ENCODE data around the gene EGFLAM.

Gene EGFLAM

GRCh38 chr5:38249812-38250211 is 8.5 kb upstream of the EGFLAM start:
- Mint-ChIP-seq H3K27ac (ENCODE audit: low read depth) (no peak overlapping the region), H3K4me1 (no peaks in the 10 kb centered on the region), H3K4me3 (no peak overlapping the region), H3K27me3 (peaks cover 21% of the 10 kb centered on the region), H3K9me3 (no peaks in the 10 kb centered on the region), H3K36me3 (ENCODE audit: insufficient read depth) (no peaks in the 10 kb centered on the region)
- DNase-seq (ENCODE audit: low spot score in 2 of 2) (no peak), ATAC-seq (replicated peaks; ENCODE audit: extremely low read depth, poor library complexity, severe bottlenecking) (no peak)

DNA sequence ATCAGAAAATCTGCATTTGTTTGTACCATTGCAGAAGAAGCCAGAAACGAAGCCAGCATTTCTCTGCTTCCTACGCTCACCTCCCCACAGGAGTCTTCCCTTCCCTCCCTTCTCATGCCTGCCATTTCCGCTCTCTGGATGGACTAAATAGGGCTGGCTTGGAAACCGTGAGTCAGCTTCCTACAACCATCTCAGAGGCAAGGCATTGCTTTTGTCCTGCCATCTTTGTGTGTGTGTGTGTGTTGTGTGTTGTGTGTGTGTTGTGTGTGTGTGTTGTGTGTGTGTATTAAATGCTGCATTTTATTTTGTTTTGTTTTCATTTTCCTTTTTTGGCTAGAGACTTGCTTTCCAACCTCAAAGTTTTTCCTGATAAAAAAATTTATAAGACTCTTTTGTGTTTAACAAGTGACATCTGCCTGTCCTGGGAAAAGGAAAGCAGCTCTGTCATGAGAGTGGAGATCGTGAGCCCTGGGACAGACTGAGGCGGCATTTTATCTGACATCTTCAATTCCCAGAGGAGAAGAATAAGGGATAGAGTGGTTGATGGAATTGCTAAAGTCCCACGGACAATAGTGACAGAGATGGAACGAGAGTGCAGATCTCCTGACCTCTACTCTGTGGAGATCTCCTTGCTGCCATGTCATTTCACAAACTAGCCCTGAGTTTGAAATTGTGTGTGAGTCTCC is 7.5 kb upstream of the EGFLAM start:
- Mint-ChIP-seq H3K9me3 (no peaks in the 10 kb centered on the region), H3K36me3 (ENCODE audit: insufficient read depth) (no peaks in the 10 kb centered on the region), H3K4me1 (no peaks in the 10 kb centered on the region), H3K27ac (ENCODE audit: low read depth) (no peak overlapping the region), H3K27me3 (peaks cover 32% of the 10 kb centered on the region), H3K4me3 (no peak overlapping the region)
- no peak for DNase-seq (ENCODE audit: low spot score in 2 of 2)
- no peak for ATAC-seq (replicated peaks; ENCODE audit: extremely low read depth, poor library complexity, severe bottlenecking)

- peaks cover 58% of the 10 kb centered on the region for H3K27me3 Mint-ChIP-seq
Measured at GRCh38 chr5:38253759-38254158, 4.6 kb upstream of the EGFLAM start.

DNA sequence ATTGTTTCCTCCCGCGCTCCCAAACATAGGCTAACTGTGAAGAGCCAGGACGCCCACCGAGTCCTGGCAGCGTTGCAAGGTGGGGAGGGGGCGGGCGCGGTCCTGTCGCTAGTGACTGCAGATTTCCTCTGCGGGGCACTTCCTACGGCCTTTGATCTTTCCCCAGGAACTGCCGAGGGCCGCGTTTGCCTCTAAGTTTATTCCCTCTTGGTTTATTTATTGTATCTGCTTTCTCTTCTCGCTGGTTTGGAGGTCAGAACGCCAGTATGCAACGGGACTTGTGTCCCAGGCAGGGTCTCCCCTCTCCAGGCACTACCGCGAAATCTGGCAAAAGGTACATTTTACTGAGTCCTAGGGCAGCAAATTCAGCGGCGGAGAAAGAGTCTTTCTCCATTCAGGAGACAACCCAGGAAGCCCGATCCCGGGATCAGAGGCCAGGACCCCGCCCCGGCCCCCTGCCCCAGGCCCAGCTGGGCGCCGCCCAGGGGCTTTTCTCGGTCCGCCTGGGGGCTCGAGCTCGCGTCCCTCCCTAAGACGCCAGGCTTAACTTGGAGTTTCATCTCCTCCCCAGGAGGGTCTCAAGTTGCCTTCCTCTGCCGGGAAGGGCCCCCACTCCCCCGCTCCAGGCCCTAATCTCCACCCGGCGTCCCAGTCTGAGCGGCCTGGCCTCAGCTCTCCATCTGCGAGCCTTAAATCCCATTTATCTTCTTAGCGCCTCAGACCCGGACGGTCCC is 884 bp upstream of the EGFLAM start:
- H3K36me3 Mint-ChIP-seq (ENCODE audit: insufficient read depth), result no peaks in the 10 kb centered on the region
- no peak for DNase-seq (ENCODE audit: low spot score in 2 of 2)
- no peaks in the 10 kb centered on the region for H3K9me3 Mint-ChIP-seq
- no peak overlapping the region for H3K4me3 Mint-ChIP-seq
- no peaks in the 10 kb centered on the region for H3K4me1 Mint-ChIP-seq
- no peak for ATAC-seq (replicated peaks; ENCODE audit: extremely low read depth, poor library complexity, severe bottlenecking)
- peaks cover 86% of the 10 kb centered on the region for H3K27me3 Mint-ChIP-seq
- H3K27ac Mint-ChIP-seq (ENCODE audit: low read depth), result no peak overlapping the region

More at GRCh38 chr5:38253759-38254158, 4.6 kb upstream of the EGFLAM start:
- no peaks in the 10 kb centered on the region for H3K9me3 Mint-ChIP-seq
- no peak overlapping the region for H3K27ac Mint-ChIP-seq (ENCODE audit: low read depth)
- ATAC-seq (replicated peaks; ENCODE audit: extremely low read depth, poor library complexity, severe bottlenecking), result no peak
- no peak overlapping the region for H3K4me3 Mint-ChIP-seq
- no peaks in the 10 kb centered on the region for H3K4me1 Mint-ChIP-seq
- DNase-seq (ENCODE audit: low spot score in 2 of 2), result no peak
- no peaks in the 10 kb centered on the region for H3K36me3 Mint-ChIP-seq (ENCODE audit: insufficient read depth)

DNA sequence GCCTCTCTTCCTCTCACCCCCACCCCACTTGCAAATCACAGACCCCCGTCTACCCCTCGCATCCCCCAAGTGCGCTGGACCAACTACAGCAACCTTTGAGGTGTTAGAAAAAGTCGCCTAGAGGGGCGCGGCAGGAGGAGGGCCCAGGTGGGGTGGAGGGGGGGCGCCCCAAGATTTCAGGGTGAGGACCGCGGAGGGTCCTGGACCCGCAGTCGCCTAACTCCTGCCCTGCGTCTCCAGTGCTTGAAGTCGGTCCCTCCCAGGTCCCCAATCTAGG is 379 bp upstream of the EGFLAM start:
- Mint-ChIP-seq H3K27me3 (peaks cover 81% of the 10 kb centered on the region), H3K9me3 (no peaks in the 10 kb centered on the region), H3K36me3 (ENCODE audit: insufficient read depth) (no peaks in the 10 kb centered on the region), H3K27ac (ENCODE audit: low read depth) (no peak overlapping the region), H3K4me3 (no peak overlapping the region), H3K4me1 (no peaks in the 10 kb centered on the region)
- no peak for DNase-seq (ENCODE audit: low spot score in 2 of 2)
- ATAC-seq (replicated peaks; ENCODE audit: extremely low read depth, poor library complexity, severe bottlenecking), result no peak

DNA sequence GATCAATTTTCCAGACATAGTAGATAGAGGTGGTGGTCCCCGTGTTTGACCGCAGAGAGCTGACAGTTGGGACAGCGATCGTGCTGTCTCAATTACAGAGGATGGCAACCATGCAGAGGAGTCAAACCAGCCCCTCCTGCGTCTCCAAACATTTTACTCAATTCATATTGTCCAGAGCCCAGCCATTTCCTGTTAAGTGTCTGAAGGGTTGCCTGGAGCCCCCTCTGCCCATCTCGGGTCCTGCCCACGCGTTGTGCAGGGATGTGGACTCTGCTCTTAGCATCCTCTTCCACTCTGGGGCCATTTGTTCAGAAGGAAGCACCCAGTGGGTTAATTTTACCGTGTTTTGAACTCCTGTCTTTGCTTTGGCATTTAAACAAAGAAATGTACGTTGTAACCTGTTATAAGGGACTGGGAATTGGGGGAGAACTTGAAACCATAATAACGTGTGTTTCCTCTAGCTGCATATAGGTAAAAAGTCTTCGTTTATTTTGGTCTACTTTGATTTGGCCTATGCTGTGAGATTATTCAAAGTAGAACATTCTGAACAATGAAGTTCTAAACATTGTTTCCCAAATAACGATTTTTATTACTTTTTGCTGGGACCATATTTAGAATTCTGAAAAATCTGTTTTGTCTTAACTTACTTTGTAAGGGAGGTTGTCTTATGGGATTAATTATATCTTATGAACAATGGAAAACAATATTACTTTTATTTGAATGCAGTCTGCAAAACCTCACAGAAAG is 876 bp downstream of the EGFLAM start:
- Mint-ChIP-seq H3K27ac (ENCODE audit: low read depth) (no peak overlapping the region), H3K4me1 (no peaks in the 10 kb centered on the region), H3K9me3 (no peaks in the 10 kb centered on the region), H3K4me3 (no peak overlapping the region), H3K27me3 (peaks cover 87% of the 10 kb centered on the region), H3K36me3 (ENCODE audit: insufficient read depth) (no peaks in the 10 kb centered on the region)
- ATAC-seq (replicated peaks; ENCODE audit: extremely low read depth, poor library complexity, severe bottlenecking) (no peak), DNase-seq (ENCODE audit: low spot score in 2 of 2) (no peak)

GRCh38 chr5:38259809-38260160 is 1.4 kb downstream of the EGFLAM start:
- no peaks in the 10 kb centered on the region for H3K9me3 Mint-ChIP-seq
- ATAC-seq (replicated peaks; ENCODE audit: extremely low read depth, poor library complexity, severe bottlenecking) (no peak), DNase-seq (ENCODE audit: low spot score in 2 of 2) (no peak)
- no peak overlapping the region for H3K27ac Mint-ChIP-seq (ENCODE audit: low read depth)
- H3K36me3 Mint-ChIP-seq (ENCODE audit: insufficient read depth), result peaks cover under 1% of the 10 kb centered on the region
- no peaks in the 10 kb centered on the region for H3K4me1 Mint-ChIP-seq
- H3K4me3 Mint-ChIP-seq, result no peak overlapping the region
- peaks cover 87% of the 10 kb centered on the region for H3K27me3 Mint-ChIP-seq

DNA sequence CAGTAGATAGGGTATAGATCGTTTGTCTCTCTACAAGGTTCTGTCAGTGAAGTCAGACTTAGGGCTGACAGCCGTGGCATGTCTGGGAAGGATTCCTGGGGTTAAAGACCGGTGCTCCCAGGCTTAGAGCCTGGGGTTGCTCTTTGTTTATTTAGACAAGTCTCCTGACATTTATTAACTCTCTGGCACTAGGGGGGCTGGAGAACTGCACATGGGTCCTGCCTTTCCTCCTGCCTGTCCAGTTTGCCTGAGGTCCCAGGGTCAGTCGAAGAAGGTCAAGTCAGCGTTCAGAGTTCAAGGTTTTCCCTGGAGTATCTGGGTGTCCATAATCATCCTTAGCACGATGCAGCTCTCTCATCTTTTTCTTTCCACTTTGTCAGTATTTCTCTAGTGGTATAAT is 5.6 kb downstream of the EGFLAM start:
- Mint-ChIP-seq H3K36me3 (ENCODE audit: insufficient read depth) (peaks cover 2% of the 10 kb centered on the region), H3K9me3 (no peaks in the 10 kb centered on the region), H3K27ac (ENCODE audit: low read depth) (no peak overlapping the region), H3K4me1 (no peaks in the 10 kb centered on the region), H3K4me3 (no peak overlapping the region), H3K27me3 (peaks cover 58% of the 10 kb centered on the region)
- ATAC-seq (replicated peaks; ENCODE audit: extremely low read depth, poor library complexity, severe bottlenecking) (no peak), DNase-seq (ENCODE audit: low spot score in 2 of 2) (no peak)

GRCh38 chr5:38265546-38266179 is 7.3 kb downstream of the EGFLAM start:
- no peak for DNase-seq (ENCODE audit: low spot score in 2 of 2)
- H3K4me1 Mint-ChIP-seq, result no peaks in the 10 kb centered on the region
- no peak overlapping the region for H3K4me3 Mint-ChIP-seq
- ATAC-seq (replicated peaks; ENCODE audit: extremely low read depth, poor library complexity, severe bottlenecking), result no peak
- no peak overlapping the region for H3K27ac Mint-ChIP-seq (ENCODE audit: low read depth)
- peaks cover 43% of the 10 kb centered on the region for H3K27me3 Mint-ChIP-seq
- peaks cover 2% of the 10 kb centered on the region for H3K36me3 Mint-ChIP-seq (ENCODE audit: insufficient read depth)
- no peaks in the 10 kb centered on the region for H3K9me3 Mint-ChIP-seq

DNA sequence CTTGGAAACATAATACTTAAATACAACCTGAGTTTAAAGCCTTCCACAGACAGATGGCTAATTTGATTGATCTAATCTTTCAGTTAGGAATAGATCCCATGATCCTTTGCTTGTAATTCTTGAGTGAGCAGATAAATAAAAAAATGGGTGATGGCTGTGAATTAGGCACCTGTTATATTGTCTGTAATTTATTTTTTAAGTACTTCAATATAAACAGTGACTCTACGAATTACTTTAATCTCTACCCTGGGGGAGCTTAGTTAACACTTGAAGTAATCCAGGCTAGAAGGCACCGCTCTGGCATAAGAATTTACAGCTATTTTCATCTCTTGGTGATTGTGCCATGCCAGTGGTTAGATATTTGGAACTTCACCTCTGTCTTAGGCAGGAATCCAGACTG is 9.0 kb downstream of the EGFLAM start:
- H3K27me3 Mint-ChIP-seq, result peaks cover 28% of the 10 kb centered on the region
- no peaks in the 10 kb centered on the region for H3K9me3 Mint-ChIP-seq
- ATAC-seq (replicated peaks; ENCODE audit: extremely low read depth, poor library complexity, severe bottlenecking) (no peak), DNase-seq (ENCODE audit: low spot score in 2 of 2) (no peak)
- no peak overlapping the region for H3K27ac Mint-ChIP-seq (ENCODE audit: low read depth)
- H3K4me1 Mint-ChIP-seq, result no peaks in the 10 kb centered on the region
- H3K4me3 Mint-ChIP-seq, result no peak overlapping the region
- peaks cover 2% of the 10 kb centered on the region for H3K36me3 Mint-ChIP-seq (ENCODE audit: insufficient read depth)

- no peaks in the 10 kb centered on the region for H3K4me1 Mint-ChIP-seq
- H3K27me3 Mint-ChIP-seq, result no peaks in the 10 kb centered on the region
- no peak overlapping the region for H3K4me3 Mint-ChIP-seq
- peaks cover 20% of the 10 kb centered on the region for H3K9me3 Mint-ChIP-seq
- ATAC-seq (replicated peaks; ENCODE audit: extremely low read depth, poor library complexity, severe bottlenecking), result no peak
- no peaks in the 10 kb centered on the region for H3K36me3 Mint-ChIP-seq (ENCODE audit: insufficient read depth)
- no peak overlapping the region for H3K27ac Mint-ChIP-seq (ENCODE audit: low read depth)
- DNase-seq (ENCODE audit: low spot score in 2 of 2), result no peak
Measured at GRCh38 chr5:38273626-38274025, 15.3 kb downstream of the EGFLAM start.

DNA sequence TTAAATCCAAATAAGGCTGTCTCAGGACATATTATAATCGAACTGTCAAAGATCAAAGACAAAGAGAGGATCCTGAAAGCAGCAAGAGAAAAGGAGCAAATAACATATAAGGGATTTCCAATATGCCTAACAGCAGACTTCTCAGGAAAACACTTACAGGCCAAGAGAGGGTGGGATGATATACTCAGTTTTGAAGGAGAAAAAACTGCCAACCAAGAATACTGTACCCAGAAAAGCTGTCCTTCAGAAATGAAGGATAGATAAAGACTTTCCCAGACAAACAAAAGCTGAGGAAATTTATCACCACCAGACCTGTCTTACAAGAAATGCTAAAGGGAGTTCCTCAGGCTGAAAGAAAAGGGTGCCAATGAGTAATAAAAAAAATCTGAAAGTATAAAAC is 16.0 kb downstream of the EGFLAM start:
- Mint-ChIP-seq H3K4me3 (no peak overlapping the region), H3K27me3 (no peaks in the 10 kb centered on the region), H3K9me3 (peaks cover 20% of the 10 kb centered on the region), H3K4me1 (no peaks in the 10 kb centered on the region), H3K27ac (ENCODE audit: low read depth) (no peak overlapping the region), H3K36me3 (ENCODE audit: insufficient read depth) (no peaks in the 10 kb centered on the region)
- ATAC-seq (replicated peaks; ENCODE audit: extremely low read depth, poor library complexity, severe bottlenecking), result no peak
- no peak for DNase-seq (ENCODE audit: low spot score in 2 of 2)

GRCh38 chr5:38284384-38284783 is 26.0 kb downstream of the EGFLAM start:
- DNase-seq (ENCODE audit: low spot score in 2 of 2) (no peak), ATAC-seq (replicated peaks; ENCODE audit: extremely low read depth, poor library complexity, severe bottlenecking) (no peak)
- Mint-ChIP-seq H3K27ac (ENCODE audit: low read depth) (no peak overlapping the region), H3K4me1 (no peaks in the 10 kb centered on the region), H3K27me3 (no peaks in the 10 kb centered on the region), H3K36me3 (ENCODE audit: insufficient read depth) (no peaks in the 10 kb centered on the region), H3K4me3 (no peak overlapping the region), H3K9me3 (no peaks in the 10 kb centered on the region)
